HL-60 (cell line): ENCODE results near the gene NCL.

Source experiments
- DNase-seq, 2 experiments: peaks; one replicate each; pipeline ENCODE4 v3.0.0-alpha.2; 2010 to 2020; ENCODE audit warnings: low read depth in 1 of 2, low spot score in 1 of 2
- H3K27ac ChIP-seq: fragments of 250-450 bp; sonication (Bioruptor Pico); replicated peaks from 2 replicates; pipeline ENCODE4 v1.5.1; 2020; ENCODE audit warnings: mild to moderate bottlenecking, moderate library complexity
- H3K27me3 ChIP-seq: fragments of 250-450 bp; sonication (Bioruptor Pico); 2 replicates; pipeline ENCODE4 v1.5.1; 2021; ENCODE audit warnings: mild to moderate bottlenecking, moderate library complexity; ENCODE audit not compliant: insufficient read depth, poor library complexity, severe bottlenecking
- H3K4me3 ChIP-seq: replicated peaks from 2 replicates; pipeline ENCODE4 v1.5.1; 2011; ENCODE audit warnings: mild to moderate bottlenecking, control low read depth, low read length; ENCODE audit not compliant: insufficient read depth
- CTCF ChIP-seq: IDR thresholded peaks from one replicate; pipeline ENCODE4 v1.5.1; 2011; ENCODE audit warnings: low read length, control low read depth, inconsistent platforms; ENCODE audit not compliant: insufficient read depth
- GABPA ChIP-seq: IDR thresholded peaks from 2 replicates; pipeline ENCODE4 v1.6.1; 2012; ENCODE audit warnings: low read depth
- POLR2AphosphoS5 ChIP-seq: IDR thresholded peaks from 2 replicates; pipeline ENCODE4 v1.6.1; 2012; ENCODE audit warnings: low read depth
- REST ChIP-seq: IDR thresholded peaks from 2 replicates; pipeline ENCODE4 v1.6.1; 2012; ENCODE audit warnings: low read depth; ENCODE audit not compliant: insufficient replicate concordance
- SPI1 ChIP-seq: IDR thresholded peaks from 2 replicates; pipeline ENCODE4 v1.6.1; 2012; ENCODE audit warnings: low read depth, mild to moderate bottlenecking, borderline replicate concordance

NCL gene

GRCh38 chr2:231490801-231491200 lies 26.5 kb upstream of the NCL start:
- Histone ChIP-seq H3K4me3 (no peak overlapping the region), H3K27ac (no peak overlapping the region), H3K27me3 (no peaks in the 10 kb centered on the region)
- TF ChIP-seq SPI1 (no peak), CTCF (no peak), GABPA (no peak), POLR2AphosphoS5 (no peak), REST (no peak)
- DNase-seq, result no peak

GRCh38 chr2:231489990-231490389 lies 25.7 kb upstream of the NCL start:
- Histone ChIP-seq H3K27ac (no peak overlapping the region), H3K4me3 (no peak overlapping the region), H3K27me3 (no peaks in the 10 kb centered on the region)
- peak in 1 of 2 experiments; percentile 28 for DNase-seq
- TF ChIP-seq SPI1 (no peak), GABPA (no peak), POLR2AphosphoS5 (no peak), REST (no peak), CTCF (no peak)

GRCh38 chr2:231488331-231488730 lies 24.0 kb upstream of the NCL start:
- no peaks in the 10 kb centered on the region for H3K27me3 ChIP-seq
- H3K27ac ChIP-seq, result no peak overlapping the region
- no peak for DNase-seq
- H3K4me3 ChIP-seq, result no peak overlapping the region
- TF ChIP-seq REST (no peak), CTCF (no peak), POLR2AphosphoS5 (no peak), GABPA (no peak), SPI1 (no peak)
